Endometrial microvascular endothelial cells (primary cell): ENCODE data around the gene TMEM74B. TPM values are rescaled to one million over a fixed set of nuclear protein-coding genes. Genes with fewer than 3 reads are reported as not detected.

ENCODE experiments used
- in situ Hi-C: cut with HindIII; loops from 2 replicates; pipeline ENCODE4 v1.10.0; 2017; ENCODE audit warnings: low sequenced_read_pairs, low pct_unique_long_range_greater_than_20kb; ENCODE audit errors: inconsistent ontology term
- total RNA-seq: library from RNA; depleted of rRNA; stranded (reverse); fragments of >200 nt; gene quantifications from one replicate; pipeline ENCODE4 v1.2.3, GENCODE V29; 2015; ENCODE audit errors: inconsistent ontology term

Gene TMEM74B
- total RNA-seq, 1 donor from 2014 or later, result not detected

- in situ Hi-C loops, result no loop called here
Measured at GRCh38 chr20:1185316-1185741, 548 bp upstream of the TMEM74B start.

DNA sequence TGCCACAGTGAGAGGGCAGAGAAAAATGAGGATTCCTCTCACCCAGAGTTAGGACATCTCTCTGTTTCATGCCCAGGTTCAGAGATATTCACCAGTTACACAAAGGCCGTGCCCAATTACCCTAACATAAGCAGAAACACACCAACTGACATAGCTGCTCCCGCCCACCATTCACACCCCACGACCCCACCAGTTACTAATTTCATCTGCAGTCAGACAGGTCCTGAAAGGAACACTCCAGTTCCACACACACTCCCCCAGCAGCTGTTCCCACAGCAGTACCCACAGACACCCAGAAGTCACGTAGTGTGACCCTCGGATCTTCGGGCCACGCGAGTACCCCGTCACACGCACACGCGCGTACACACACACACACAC lies 532 bp downstream of the TMEM74B start:
- in situ Hi-C loops, result no loop called here

DNA sequence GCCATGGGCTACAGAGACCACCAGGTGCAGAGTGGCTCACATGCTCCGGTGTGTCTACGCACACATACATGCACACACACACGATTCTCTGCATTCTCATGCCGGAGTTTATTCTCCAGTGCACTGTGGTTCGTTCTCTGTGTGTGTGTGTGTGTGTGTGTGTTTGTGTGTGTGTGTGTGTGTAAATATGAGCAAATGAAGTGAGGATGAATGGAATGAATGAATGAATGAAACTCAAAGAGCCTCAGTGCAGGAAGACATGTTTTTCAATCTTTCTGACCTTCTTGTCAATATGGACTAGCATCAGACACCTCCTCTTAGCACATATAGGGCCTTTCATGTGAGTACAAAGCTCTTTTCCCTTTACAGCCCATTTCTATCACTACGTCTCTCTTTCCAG lies 1.6 kb downstream of the TMEM74B start:
- in situ Hi-C loops, result no loop called here

DNA sequence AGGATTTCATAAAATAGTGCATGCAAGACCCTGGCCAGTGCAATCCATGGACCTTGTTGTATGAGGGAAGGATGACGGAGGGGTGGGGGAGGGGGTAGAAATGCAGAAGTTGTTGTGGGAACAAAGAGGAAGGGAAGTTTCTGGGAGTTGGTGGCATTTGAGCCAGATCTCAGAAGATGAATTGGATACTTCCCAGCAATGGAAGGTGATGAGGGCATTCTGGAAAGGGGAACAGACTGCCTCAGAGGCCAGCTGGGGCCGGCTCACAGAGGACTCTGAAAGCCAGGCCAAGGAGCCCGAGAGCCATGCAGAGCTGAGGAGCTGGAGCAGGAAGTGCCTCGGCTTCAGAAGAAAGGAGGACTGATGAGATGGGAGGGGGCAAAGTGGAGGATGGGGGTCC lies 2.7 kb downstream of the TMEM74B start:
- in situ Hi-C loops, result no loop called here

DNA sequence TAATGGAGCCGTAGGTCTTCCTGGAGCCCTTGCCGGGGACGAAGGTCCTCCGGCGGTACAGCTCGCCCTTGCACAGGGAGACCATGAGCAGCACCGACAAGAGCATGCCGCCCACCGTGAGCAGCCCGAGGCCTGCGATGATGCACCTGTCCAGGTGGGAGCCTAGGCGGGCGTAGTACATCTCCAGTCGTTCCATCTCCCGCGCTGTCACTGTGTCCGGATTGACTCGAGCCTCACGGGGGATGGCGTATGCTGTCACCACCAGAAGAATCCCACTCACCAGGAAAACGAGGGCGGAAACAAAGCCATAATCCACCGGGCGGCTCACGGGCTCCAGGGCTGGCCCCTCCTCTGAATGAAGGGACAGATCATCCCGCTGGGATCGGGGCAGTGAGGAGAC lies 3.8 kb downstream of the TMEM74B start:
- in situ Hi-C loops, result no loop called here

- in situ Hi-C loops, result no loop called here
Measured at GRCh38 chr20:1178623-1179022, 6.2 kb downstream of the TMEM74B start.

GRCh38 chr20:1178103-1178502 lies 6.7 kb downstream of the TMEM74B start:
- in situ Hi-C loops, result no loop called here

GRCh38 chr20:1177680-1178079 lies 7.1 kb downstream of the TMEM74B start:
- in situ Hi-C loops, result no loop called here

- in situ Hi-C loops, result no loop called here
Measured at GRCh38 chr20:1174787-1175186, 10.0 kb downstream of the TMEM74B start.

GRCh38 chr20:1173698-1174097 lies 11.1 kb downstream of the TMEM74B start:
- in situ Hi-C loops, result no loop called here

- in situ Hi-C loops, result no loop called here
Measured at GRCh38 chr20:1171461-1172093, 13.2 kb downstream of the TMEM74B start.

DNA sequence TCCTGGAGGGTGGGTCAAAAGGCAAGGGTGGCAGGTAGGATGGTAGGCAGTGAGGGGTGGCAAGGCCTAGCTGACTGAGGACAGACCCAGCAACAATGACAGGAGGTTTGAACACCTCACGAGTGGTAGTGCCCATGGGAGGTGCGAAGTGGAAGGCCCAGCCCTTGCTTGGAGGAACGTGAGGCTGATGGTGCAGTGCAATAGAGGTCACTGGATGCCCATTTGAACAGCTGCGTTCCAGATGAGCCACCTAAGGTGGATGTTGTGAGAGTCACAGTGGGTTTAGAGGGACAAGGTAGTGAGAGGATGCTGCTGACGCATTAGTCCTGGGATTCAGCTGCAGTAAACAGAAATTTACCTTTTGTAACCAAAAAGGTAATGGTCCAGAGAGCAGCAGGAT lies 15.6 kb downstream of the TMEM74B start:
- in situ Hi-C loops, result no loop called here

DNA sequence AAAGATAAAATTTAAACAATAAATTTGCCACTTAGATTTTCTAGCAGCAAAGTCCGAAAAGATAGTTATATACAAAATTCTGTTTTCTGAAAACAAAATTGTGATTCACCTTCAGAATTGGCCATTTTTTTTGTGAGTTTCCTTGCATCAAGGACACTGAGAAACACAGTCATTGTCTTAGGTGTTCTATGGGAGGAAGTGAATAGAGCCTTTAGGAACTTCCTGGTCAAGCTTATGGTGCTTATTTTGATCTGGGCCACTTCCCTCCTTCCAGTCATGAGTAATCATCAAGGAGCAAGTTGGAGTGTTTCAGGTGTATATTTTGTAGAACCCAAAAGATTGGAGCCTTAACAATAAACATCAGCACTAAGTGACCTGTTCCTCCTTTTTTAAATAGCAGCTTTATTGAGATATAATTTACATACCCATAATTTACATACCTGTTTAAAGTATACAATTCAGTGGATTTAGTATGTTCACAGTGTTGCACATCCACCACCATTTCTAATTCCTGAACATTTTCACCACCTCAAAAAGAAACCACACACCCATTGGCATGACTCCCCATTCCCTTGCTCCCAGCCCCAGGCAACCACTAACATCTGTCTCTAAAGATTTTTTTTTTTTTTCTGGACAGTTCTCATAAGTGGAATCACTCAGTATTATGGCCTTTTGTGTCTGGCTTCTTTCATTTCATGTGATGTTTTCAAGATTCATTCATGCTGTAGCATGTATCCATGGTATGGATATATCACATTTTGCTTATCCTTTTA lies 17.6 kb downstream of the TMEM74B start:
- in situ Hi-C loops, result no loop called here

GRCh38 chr20:1165941-1166340 lies 18.8 kb downstream of the TMEM74B start:
- in situ Hi-C loops, result no loop called here

- in situ Hi-C loops, result no loop called here
Measured at GRCh38 chr20:1165521-1165920, 19.3 kb downstream of the TMEM74B start.

DNA sequence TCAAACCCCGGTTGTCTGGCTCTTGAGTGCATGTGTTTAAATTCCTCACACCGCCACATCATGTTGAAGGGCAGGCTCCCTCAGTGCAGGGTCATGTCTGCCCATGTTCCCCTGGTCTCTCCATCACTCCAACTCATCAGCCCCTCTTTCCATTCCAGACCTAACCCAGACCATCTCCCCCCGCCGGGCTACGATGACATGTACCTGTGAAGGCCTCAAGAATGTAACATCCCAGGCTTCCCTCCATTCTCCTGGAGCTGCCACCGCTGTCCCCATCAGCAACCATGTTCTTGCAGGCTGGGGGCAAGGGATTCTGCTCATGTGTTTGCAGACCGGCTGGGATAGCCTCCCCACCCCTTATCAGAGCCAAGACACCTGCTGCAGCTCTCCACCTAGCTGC lies 19.9 kb downstream of the TMEM74B start:
- in situ Hi-C loops, result no loop called here

- in situ Hi-C loops, result no loop called here
Measured at GRCh38 chr20:1163653-1164052, 21.1 kb downstream of the TMEM74B start.

DNA sequence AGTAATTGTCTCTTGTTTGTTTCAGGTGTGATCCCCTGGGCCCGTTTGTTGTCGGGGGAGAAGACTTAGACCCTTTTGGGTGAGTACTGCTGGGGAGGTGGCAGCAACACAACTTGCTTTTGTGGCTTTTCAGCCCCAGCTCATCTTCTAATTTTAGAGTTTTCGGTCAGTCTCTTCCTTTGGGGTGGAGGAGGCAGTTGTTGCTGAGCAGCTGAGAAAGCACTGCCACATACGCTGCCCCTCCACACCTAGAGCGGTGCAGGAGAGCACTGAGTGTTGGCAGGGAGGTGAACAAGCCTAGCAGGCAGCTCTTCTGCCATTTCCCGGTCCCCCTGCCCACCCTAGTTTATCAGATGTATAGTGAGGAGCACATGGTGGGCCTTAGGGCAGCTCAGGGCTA lies 21.7 kb downstream of the TMEM74B start:
- in situ Hi-C loops, result no loop called here

DNA sequence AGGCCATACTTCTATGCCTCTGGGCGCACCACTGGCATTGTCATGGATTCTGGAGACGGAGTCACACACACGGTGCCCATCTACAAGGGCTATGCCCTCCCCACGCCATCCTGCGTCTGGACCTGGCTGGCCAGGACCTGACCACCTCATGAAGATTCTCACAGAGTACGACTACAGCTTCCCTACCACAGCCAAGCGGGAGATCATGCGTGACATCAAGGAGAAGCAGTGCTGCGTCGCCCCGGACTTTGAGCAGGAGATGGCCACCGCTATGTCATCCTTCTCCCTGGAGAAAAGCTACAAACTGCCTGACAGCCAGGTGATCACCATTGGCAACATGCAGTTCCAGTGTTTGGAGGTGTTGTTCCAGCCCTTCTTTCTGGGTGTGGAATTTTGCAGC lies 23.8 kb downstream of the TMEM74B start:
- in situ Hi-C loops, result no loop called here

DNA sequence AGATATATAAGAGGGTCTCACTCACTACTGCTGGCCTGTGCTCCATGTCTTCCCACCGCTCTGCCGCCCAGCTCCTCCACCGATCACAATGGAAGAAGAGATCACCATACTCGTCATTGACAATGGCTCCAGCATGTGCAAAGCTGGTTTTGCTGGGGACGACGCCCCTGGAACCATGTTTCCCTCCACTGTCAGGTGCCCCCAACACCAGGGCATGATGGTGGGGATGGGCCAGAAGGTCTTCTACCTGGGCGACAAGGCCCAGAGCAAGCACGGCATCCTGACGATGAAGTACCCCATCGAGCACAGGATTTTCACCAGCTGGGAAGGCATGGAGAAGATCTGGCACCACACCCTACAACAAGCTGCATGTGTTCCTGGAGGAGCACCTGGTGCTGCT lies 24.3 kb downstream of the TMEM74B start:
- in situ Hi-C loops, result no loop called here

GRCh38 chr20:1155342-1155741 lies 29.4 kb downstream of the TMEM74B start:
- in situ Hi-C loops, result no loop called here
